Endothelial cell of umbilical vein (primary cell): Measurements from ENCODE around the gene KRTAP10-6. TPM values are rescaled to one million over a fixed set of nuclear protein-coding genes. Genes with fewer than 3 reads are reported as not detected.

Experiments
- BruUV-seq: library from RNA; stranded (reverse); fragments of 400-500 nt; replicated peaks from 2 replicates; lab custom pipeline; 2021; lab: Mats Ljungman, UMichigan
- CTCF ChIA-PET: fragments of 300-600, 350-600 bp; sonication (Branson Sonifier 250); formaldehyde crosslinking; loops from one replicate; lab custom pipeline; 2021; ENCODE audit warnings: antibody characterized with exemption, inconsistent platforms; lab: Charles Lee
- POLR2A ChIA-PET: fragments of 300-600, 350-600 bp; sonication (Branson Sonifier 250); formaldehyde crosslinking; loops from one replicate; lab custom pipeline; 2021; ENCODE audit warnings: antibody characterized with exemption, inconsistent platforms; lab: Charles Lee
- DNase-seq: peaks from one replicate; pipeline ENCODE4 v3.0.0-alpha.2; 2011; ENCODE audit warnings: low read depth, low spot score
- FAIRE-seq: peaks from 2 replicates; lab custom pipeline; 2011; peaks lifted over from hg19 to GRCh38; lab: Jason Lieb, UNC
- H2AFZ ChIP-seq: 2 replicates; pipeline ENCODE4 v1.6.0; 2012; ENCODE audit warnings: low read depth, low read length, control low read depth, inconsistent platforms
- H3K27ac ChIP-seq: 2 replicates; pipeline ENCODE4 v1.5.1; 2011; ENCODE audit warnings: low read depth, mild to moderate bottlenecking, control low read depth, low read length, moderate library complexity; ENCODE audit not compliant: insufficient read depth
- H3K27me3 ChIP-seq, 2 experiments: 2 replicates each; pipeline versions ENCODE4 v1.6.0 to v1.6.1; 2011; ENCODE audit warnings: low read length in 2 of 2, mixed read lengths in 1 of 2; ENCODE audit not compliant: control insufficient read depth in 2 of 2, insufficient read depth in 2 of 2
- H3K36me3 ChIP-seq, 2 experiments: 2 replicates in 1 of 2; 3 replicates in 1 of 2; pipeline ENCODE4 v1.5.1; 2011; ENCODE audit warnings: low read length in 2 of 2, mild to moderate bottlenecking in 1 of 2, moderate library complexity in 1 of 2; ENCODE audit not compliant: control insufficient read depth in 2 of 2, insufficient read depth in 2 of 2; ENCODE audit errors: extremely low read depth in 1 of 2
- H3K4me1 ChIP-seq: 3 replicates; pipeline ENCODE4 v1.5.1; 2011; ENCODE audit warnings: mild to moderate bottlenecking, low read length; ENCODE audit not compliant: control insufficient read depth, insufficient read depth; ENCODE audit errors: extremely low read depth
- H3K4me2 ChIP-seq: 2 replicates; pipeline ENCODE4 v1.6.1; 2011; ENCODE audit warnings: low read length, control low read depth, mixed read lengths; ENCODE audit not compliant: insufficient read depth
- H3K4me3 ChIP-seq, 3 experiments: fragments of 200-600 bp in 1 of 3; sonication (generic), shearing (Covaris generic) in 1 of 3; replicated peaks in 1 of 3; 2 replicates each; pipeline ENCODE4 v1.5.1; 2011 to 2016; ENCODE audit warnings: control low read depth in 3 of 3, low read length in 3 of 3, mild to moderate bottlenecking in 2 of 3, inconsistent platforms in 1 of 3, low read depth in 1 of 3, moderate library complexity in 1 of 3; ENCODE audit not compliant: insufficient read depth in 1 of 3
- H3K79me2 ChIP-seq: 2 replicates; pipeline ENCODE4 v1.6.0; 2012; ENCODE audit warnings: low read length, inconsistent platforms; ENCODE audit not compliant: control insufficient read depth, insufficient read depth
- H3K9ac ChIP-seq: replicated peaks from 2 replicates; pipeline ENCODE3; 2011; ENCODE audit warnings: low read length, control low read depth; ENCODE audit not compliant: insufficient read depth; ENCODE audit errors: extremely low read depth
- H3K9me1 ChIP-seq: replicated peaks from 3 replicates; pipeline ENCODE4 v1.6.0; 2011; ENCODE audit warnings: mild to moderate bottlenecking, low read length; ENCODE audit not compliant: control insufficient read depth, insufficient read depth; ENCODE audit errors: extremely low read depth
- H3K9me3 ChIP-seq: replicated peaks from 2 replicates; pipeline ENCODE4 v1.5.1; 2012; ENCODE audit warnings: low read length, inconsistent platforms; ENCODE audit not compliant: control insufficient read depth, insufficient read depth
- H4K20me1 ChIP-seq: replicated peaks from 2 replicates; pipeline ENCODE3; 2011; ENCODE audit warnings: mild to moderate bottlenecking, low read length; ENCODE audit not compliant: control insufficient read depth, insufficient read depth; ENCODE audit errors: extremely low read depth
- CTCF ChIP-seq, 2 donors: IDR thresholded peaks; 1 replicate in 1 of 2; 2 replicates in 1 of 2; pipeline ENCODE4 v1.5.1; 2011; ENCODE audit warnings: low read length in 2 of 2, mild to moderate bottlenecking in 2 of 2, moderate library complexity in 2 of 2, control low read depth in 1 of 2, inconsistent platforms in 1 of 2, low read depth in 1 of 2; ENCODE audit not compliant: insufficient read depth in 1 of 2; ENCODE audit errors: extremely low read depth in 1 of 2
- EZH2 ChIP-seq: IDR thresholded peaks from 2 replicates; pipeline ENCODE4 v1.6.1; 2012; ENCODE audit warnings: borderline replicate concordance, low read depth, mild to moderate bottlenecking, moderate library complexity, low read length, inconsistent platforms; ENCODE audit not compliant: severe bottlenecking
- FOS ChIP-seq: IDR thresholded peaks from 2 replicates; pipeline ENCODE4 v1.6.1; 2011; ENCODE audit warnings: mild to moderate bottlenecking, low read length, moderate library complexity, borderline replicate concordance; ENCODE audit not compliant: insufficient read depth
- GATA2 ChIP-seq: IDR thresholded peaks from 2 replicates; pipeline ENCODE4 v1.7.0; 2011; ENCODE audit warnings: low read depth, mild to moderate bottlenecking, moderate library complexity, mixed read lengths, low read length; ENCODE audit not compliant: insufficient read length, insufficient read depth
- JUN ChIP-seq: IDR thresholded peaks from 2 replicates; pipeline ENCODE4 v1.6.1; 2011; ENCODE audit warnings: borderline replicate concordance, low read depth; ENCODE audit not compliant: insufficient read length, insufficient read depth
- MYC ChIP-seq: IDR thresholded peaks from one replicate; pipeline ENCODE4 v1.6.1; 2011; ENCODE audit warnings: mild to moderate bottlenecking, low read depth, low read length
- POLR2A ChIP-seq: IDR thresholded peaks from 2 replicates; pipeline ENCODE4 v1.6.1; 2012; ENCODE audit warnings: low read depth, mild to moderate bottlenecking, control low read depth, low read length
- POLR2AphosphoS5 ChIP-seq: IDR thresholded peaks from 2 replicates; pipeline ENCODE4 v1.6.1; 2012; ENCODE audit warnings: low read depth, mild to moderate bottlenecking, control low read depth, low read length, moderate library complexity; ENCODE audit not compliant: insufficient read depth
- dilution Hi-C: fragments of 300-500 bp; cut with MboI; formaldehyde crosslinking; loops from one replicate; pipeline ENCODE4 v1.15.0; 2019; ENCODE audit warnings: low sequenced_read_pairs; ENCODE audit not compliant: extremely low pct_ligation_motif_present
- intact Hi-C: fragments of 100-400 bp; cut with micrococcal nuclease; formaldehyde crosslinking; loops from one replicate; pipeline ENCODE4 v1.10.0; 2022
- polyA plus RNA-seq, 4 experiments: library from polyadenylated mRNA; depleted of rRNA in 3 of 4; stranded (reverse) in 3 of 4; unstranded in 1 of 4; fragments of >200 nt; gene quantifications; 2 replicates each; pipeline versions ENCODE4 v1.2.1 to v1.2.3, GENCODE V29; 2011 to 2012; ENCODE audit warnings: missing spikeins in 1 of 4
- total RNA-seq: library from RNA; stranded (reverse); gene quantifications from 2 replicates; pipeline ENCODE4 v1.2.3, GENCODE V29; 2021
- TF ChIP-seq, protein P1 (sequence below): IDR thresholded peaks from 2 replicates; pipeline ENCODE4 v1.6.1; 2011; ENCODE audit not compliant: insufficient read depth, insufficient read length

Gene KRTAP10-6
- total and polyA plus RNA-seq, 2 donors (not counting 3 experiments of a cell fraction or from before 2014, with no cell fraction given): not detected

DNA sequence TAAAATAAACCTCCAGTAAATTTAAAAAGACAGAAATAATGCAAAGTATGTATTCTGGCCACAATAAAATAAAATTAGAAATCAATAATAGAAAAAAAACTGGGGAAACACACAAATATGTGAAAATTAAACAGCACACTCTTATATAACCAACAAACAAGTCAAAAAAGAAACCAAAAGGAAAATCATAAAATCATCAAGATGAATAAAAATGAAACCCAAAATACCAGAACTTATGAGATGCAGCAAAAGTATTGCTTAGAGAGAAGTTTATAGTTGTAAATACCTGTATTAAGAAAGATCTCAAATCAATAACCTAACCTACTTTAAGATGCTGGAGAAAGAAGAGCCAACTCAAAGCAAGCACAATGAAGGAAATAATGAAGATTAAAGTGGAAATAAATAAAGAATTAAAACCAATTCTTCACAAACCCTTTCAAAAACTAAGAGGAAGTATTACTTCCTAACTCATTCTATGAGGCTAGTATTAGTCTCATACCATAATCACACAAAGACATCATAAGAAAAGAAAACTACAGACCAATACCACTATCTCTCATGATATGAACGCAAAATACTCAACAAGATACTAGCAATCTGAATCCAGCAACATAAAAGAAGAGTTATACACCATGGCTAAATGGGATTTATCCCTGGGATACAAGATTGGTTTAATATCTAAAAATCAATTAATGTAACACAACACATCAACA lies 27.3 kb downstream of the KRTAP10-6 start:
- TF ChIP-seq EZH2 (no peak), POLR2AphosphoS5 (no peak), POLR2A (no peak), GATA2 (no peak), JUN (no peak)
- Histone ChIP-seq H3K36me3 (no peaks in the 10 kb centered on the region), H3K9me1 (no peaks in the 10 kb centered on the region), H3K4me1 (no peaks in the 10 kb centered on the region), H3K27me3 (peaks cover 0 to 3% of the 10 kb centered on the region in 2 experiments), H4K20me1 (no peaks in the 10 kb centered on the region), H3K4me2 (no peak overlapping the region), H2AFZ (no peak overlapping the region), H3K79me2 (no peaks in the 10 kb centered on the region), H3K9me3 (no peaks in the 10 kb centered on the region), H3K4me3 (no peak overlapping the region), H3K9ac (no peak overlapping the region), H3K27ac (no peak overlapping the region)
- intact Hi-C loops: loop anchor here (5.0 kb wide), 1 partner anchor 42 kb away; no protein-coding TSS in a partner anchor
- BruUV-seq: no TSS peak
- DNase-seq (no peak), FAIRE-seq (no peak)
- CTCF ChIA-PET: no interaction called here
- dilution Hi-C loops: no loop called here
- POLR2A ChIA-PET: no interaction called here

GRCh38 chr21:44564099-44564498 lies 28.2 kb downstream of the KRTAP10-6 start:
- peaks cover 0 to 3% of the 10 kb centered on the region in 2 experiments for H3K27me3 ChIP-seq
- H3K4me3 ChIP-seq: no peak overlapping the region
- no peaks in the 10 kb centered on the region for H3K9me1 ChIP-seq
- TF ChIP-seq CTCF (IDR thresholded peaks at IDR 0.05; ENCODE audit: extremely low read depth in 1 of 2, insufficient read depth in 1 of 2, low read depth in 1 of 2, low read length in 2 of 2): no peak
- TF ChIP-seq POLR2AphosphoS5: no peak
- no peak for TF ChIP-seq POLR2A
- TF ChIP-seq GATA2: no peak
- TF ChIP-seq FOS: no peak
- TF ChIP-seq EZH2: no peak
- no peak for TF ChIP-seq JUN
- no peak for TF ChIP-seq MYC
- TF ChIP-seq, protein P1, sequence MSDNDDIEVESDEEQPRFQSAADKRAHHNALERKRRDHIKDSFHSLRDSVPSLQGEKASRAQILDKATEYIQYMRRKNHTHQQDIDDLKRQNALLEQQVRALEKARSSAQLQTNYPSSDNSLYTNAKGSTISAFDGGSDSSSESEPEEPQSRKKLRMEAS: no peak
- DNase-seq: no peak
- no TSS peak for BruUV-seq
- dilution Hi-C loops (no loop called here), intact Hi-C loops (loop anchor here (5.0 kb wide), 1 partner anchor 43 kb away; no protein-coding TSS in a partner anchor)
- no peak overlapping the region for H3K4me2 ChIP-seq
- no peak for FAIRE-seq
- H3K4me1 ChIP-seq: no peaks in the 10 kb centered on the region
- CTCF ChIA-PET: no interaction called here
- H4K20me1 ChIP-seq: no peaks in the 10 kb centered on the region
- no peaks in the 10 kb centered on the region for H3K79me2 ChIP-seq
- H3K9ac ChIP-seq: no peak overlapping the region
- H3K36me3 ChIP-seq: no peaks in the 10 kb centered on the region
- H3K27ac ChIP-seq: no peak overlapping the region
- POLR2A ChIA-PET: no interaction called here
- no peak overlapping the region for H2AFZ ChIP-seq
- H3K9me3 ChIP-seq: no peaks in the 10 kb centered on the region
